GM18526 (cell line): Measurements from ENCODE around the gene SMIM12.

ENCODE experiments used
- POLR2A ChIP-seq: IDR thresholded peaks from 3 replicates; pipeline ENCODE4 v1.6.1; 2011; ENCODE audit not compliant: insufficient read length; ENCODE audit errors: extremely low read depth

Gene SMIM12, protein sequence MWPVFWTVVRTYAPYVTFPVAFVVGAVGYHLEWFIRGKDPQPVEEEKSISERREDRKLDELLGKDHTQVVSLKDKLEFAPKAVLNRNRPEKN

GRCh38 chr1:34859446-34860200 is at the start of gene SMIM12:
SMIM12 (minus strand) TSS chr1:34859749; CDS start chr1:34855977, 3,772 bp downstream.
- peak; percentile 96 for TF ChIP-seq POLR2A

GRCh38 chr1:34908369-34908768 is 48.8 kb upstream of the SMIM12 start:
- no peak for TF ChIP-seq POLR2A

DNA sequence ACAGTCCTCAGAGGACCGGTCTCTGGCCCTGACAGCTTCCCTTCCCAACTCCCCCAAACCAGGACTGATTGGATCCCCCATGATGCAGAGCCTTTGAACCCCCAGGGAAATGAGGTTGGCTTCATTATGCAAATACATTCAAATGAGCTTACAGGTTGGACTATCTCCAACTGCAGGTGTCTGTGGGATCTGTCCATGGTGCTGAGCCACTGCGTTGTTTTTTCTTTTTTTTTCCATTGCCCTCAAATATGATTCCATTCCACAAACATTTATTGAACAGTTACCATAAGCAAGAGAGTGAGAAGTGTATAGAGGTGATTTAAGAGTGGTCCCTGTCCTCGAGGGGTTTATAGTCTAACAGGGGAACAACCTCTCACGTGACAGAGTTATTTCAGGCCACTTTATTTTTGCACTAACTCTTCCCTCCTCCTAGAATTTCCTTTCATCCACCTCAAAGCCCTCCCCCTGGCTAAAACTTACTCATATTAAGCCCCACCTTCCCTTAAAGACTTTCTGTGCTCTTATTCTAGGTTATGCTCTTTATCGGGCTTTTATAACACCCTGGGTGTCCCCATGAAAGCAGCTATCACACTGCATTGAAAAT is 48.0 kb upstream of the SMIM12 start:
- TF ChIP-seq POLR2A = no peak

DNA sequence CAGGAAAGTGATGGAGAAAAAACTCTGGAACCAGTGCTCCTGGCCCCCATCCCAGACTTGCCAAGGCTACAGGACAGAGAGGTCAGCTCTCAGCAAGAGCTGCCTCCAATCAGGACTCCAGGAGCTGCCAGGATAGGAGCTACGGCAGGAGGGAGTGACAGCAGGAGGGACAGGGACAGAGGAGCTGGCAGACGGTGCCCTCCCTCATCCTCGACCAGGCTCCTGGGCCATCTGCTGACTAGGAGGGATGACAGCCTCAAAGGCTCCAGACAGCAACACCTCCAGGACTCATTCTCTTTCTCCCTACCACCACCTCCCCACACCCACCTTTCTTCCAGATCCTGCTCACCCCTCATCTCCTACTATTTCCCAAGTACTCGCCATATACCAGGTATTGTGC is 47.2 kb upstream of the SMIM12 start:
- TF ChIP-seq POLR2A = no peak

DNA sequence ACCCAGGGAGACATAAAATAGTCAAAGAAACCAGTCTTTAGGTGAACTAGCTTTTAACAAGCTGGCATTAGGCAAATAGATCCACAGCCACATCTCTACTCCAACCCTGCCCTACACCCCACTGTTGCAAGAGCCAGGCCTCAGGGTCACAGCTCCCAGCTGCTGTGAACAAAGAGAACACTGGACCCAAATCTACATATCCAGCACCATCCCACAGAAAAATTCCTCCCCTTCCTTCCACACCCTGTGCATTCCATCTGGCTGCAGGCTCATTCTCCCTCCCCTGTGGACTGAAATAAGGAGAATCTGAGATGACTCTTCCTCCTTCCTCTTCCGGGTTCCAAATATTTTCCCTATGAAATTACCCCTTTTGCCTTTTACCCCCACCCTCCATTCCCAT is 46.7 kb upstream of the SMIM12 start:
- no peak for TF ChIP-seq POLR2A

- TF ChIP-seq POLR2A = no peak
Measured at GRCh38 chr1:34905098-34905459, 45.5 kb upstream of the SMIM12 start.

GRCh38 chr1:34904236-34905097 is 44.9 kb upstream of the SMIM12 start:
- TF ChIP-seq POLR2A = no peak

GRCh38 chr1:34901919-34902318 is 42.4 kb upstream of the SMIM12 start:
- TF ChIP-seq POLR2A = no peak

- TF ChIP-seq POLR2A = no peak
Measured at GRCh38 chr1:34900775-34901502, 41.4 kb upstream of the SMIM12 start.

DNA sequence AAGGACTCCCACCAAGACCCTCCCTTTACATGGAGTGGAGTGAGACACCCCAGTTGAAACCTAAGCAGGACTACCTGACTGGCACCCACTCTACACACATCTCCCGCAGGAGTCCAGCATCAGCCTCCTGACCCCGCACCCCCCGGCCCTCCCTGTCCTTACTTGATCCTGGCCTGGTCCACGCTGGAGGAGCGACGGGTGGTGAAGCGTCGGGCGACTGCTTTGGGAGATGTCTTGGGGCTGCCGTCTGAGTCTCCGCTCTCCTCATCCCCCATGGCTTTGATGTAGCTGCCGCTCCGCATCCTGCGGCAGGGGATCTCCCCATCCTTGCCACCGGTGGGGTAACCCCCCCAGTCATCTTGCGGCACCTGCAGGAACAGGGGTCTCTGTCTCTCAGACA is 40.4 kb upstream of the SMIM12 start:
- no peak for TF ChIP-seq POLR2A

DNA sequence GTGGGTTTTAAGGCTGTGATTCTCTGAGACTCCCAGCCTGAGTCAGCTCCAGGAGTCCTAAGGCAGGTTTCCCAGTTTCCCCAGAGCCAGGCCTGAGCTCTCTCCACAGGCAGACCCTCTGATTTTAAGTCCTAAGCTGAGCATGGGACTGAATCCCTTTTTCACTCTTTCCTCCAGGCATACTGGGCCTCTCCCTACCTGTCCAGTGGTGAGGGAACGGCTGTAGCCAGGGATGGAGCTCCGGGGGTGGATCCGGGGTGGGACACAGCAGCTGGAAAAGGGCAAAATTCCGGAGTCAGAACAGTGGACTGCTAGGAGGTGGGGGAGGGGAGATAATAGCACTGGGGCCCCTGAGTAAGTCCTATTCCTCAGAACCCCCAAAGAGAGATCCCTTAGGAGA is 39.9 kb upstream of the SMIM12 start:
- no peak for TF ChIP-seq POLR2A

- TF ChIP-seq POLR2A = no peak
Measured at GRCh38 chr1:34898330-34898761, 38.8 kb upstream of the SMIM12 start.

DNA sequence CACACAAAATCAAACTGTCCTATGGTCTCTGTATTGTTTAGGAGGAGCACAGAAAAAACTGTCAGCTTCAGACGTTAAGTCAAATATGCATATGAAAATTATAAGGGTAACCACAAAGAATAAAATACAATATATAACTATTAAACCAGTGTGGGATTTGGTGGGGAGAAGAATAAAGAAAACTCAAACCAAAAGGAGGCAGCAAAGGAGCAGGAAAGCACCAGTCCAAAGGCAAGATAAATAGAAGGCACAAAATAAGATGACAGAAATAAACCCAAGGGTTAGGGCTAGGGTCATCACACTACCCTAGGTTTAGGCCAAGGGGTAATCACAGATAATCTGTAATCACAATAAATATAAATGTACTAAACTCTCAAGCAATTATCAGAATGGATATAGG is 37.1 kb upstream of the SMIM12 start:
- TF ChIP-seq POLR2A = no peak

DNA sequence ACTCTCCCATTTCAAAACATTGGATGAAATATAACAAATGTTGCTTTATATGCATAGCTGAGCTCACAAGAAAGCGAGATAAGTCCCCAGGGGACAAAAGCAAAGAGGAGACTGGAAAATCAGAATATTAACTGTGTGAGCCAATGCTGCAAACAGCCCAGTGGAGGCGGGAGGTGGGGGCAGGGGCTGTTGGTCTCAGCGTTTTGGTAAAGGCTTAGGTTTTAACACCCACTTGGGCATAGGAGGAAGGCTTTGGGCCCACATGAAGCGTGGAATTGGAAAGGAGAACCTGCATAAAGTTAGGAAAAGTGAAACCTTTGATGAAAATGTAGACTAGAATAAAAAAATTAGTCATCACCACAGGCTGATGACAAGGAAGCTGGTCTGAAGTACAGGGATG is 30.2 kb upstream of the SMIM12 start:
- no peak for TF ChIP-seq POLR2A

DNA sequence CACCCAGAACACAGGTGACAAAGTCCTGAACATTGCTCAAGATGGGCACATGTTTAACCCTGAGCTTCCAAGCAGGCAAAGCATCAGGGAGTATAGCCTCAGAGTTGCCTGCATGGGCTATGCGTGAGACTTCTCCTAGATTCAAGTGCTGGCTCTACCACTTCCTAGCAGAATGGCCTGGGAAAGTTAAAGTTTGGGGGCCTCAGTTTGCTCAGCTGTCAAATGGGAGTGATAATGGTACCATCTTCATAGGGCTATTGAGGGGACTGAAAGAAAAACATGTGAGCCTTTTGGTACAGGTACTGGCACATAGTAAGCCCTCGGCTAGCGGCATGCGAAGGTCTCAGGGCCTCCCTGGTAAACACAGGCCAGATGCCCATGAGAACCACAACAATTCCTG is 28.0 kb upstream of the SMIM12 start:
- TF ChIP-seq POLR2A = no peak
